GM12878 (cell line): ENCODE measurements around the gene COL23A1. TPM values are rescaled to one million over a fixed set of nuclear protein-coding genes. Genes with fewer than 3 reads are reported as not detected.

Source experiments
- ATAC-seq: fragments of 200-7000 bp; cut with Tn5 transposase; 3 replicates; pipeline ENCODE4 v1.9.1; 2020; ENCODE audit warnings: mild to moderate bottlenecking, moderate library complexity
- Bru-seq: library from RNA; stranded (reverse); fragments of 400-500 nt; gene quantifications from one replicate; lab custom pipeline; 2021; lab: Mats Ljungman, UMichigan
- BruChase-seq, 2 experiments: library from RNA; stranded (reverse); fragments of 400-500 nt; gene quantifications; one replicate each; lab custom pipeline; 2021; lab: Mats Ljungman, UMichigan
- BruUV-seq: library from RNA; stranded (reverse); fragments of 400-500 nt; replicated peaks from 2 replicates; lab custom pipeline; 2021; lab: Mats Ljungman, UMichigan
- CTCF ChIA-PET: fragments of 300-600 bp; sonication (Branson Sonifier 250); formaldehyde crosslinking; extraction: SDS; loops from one replicate; lab custom pipeline; 2021; ENCODE audit warnings: inconsistent platforms; lab: Yijun Ruan, JAX
- POLR2A ChIA-PET: fragments of 350-600 bp; formaldehyde crosslinking; extraction: SDS; loops from one replicate; lab custom pipeline; 2021; ENCODE audit warnings: inconsistent platforms; lab: Charles Lee
- RAD21 ChIA-PET: fragments of 300-600 bp; sonication (Branson Sonifier 250); formaldehyde crosslinking; loops from one replicate; lab custom pipeline; 2023; ENCODE audit warnings: antibody characterized with exemption; ENCODE audit not compliant: unreplicated experiment; lab: Charles Lee
- SMC1A ChIA-PET: fragments of 300-600 bp; sonication (Branson Sonifier 250); formaldehyde crosslinking; loops from one replicate; lab custom pipeline; 2023; ENCODE audit not compliant: unreplicated experiment, uncharacterized antibody; lab: Charles Lee
- DNase-seq: peaks from one replicate; pipeline ENCODE4 v3.0.0-alpha.2; 2011; ENCODE audit warnings: low read depth, low spot score
- FAIRE-seq: peaks from 3 replicates; lab custom pipeline; 2011; peaks lifted over from hg19 to GRCh38; lab: Jason Lieb, UNC
- H2AFZ ChIP-seq: 2 replicates; pipeline ENCODE4 v1.6.0; 2011; ENCODE audit warnings: low read depth, low read length, control low read depth; ENCODE audit not compliant: control insufficient read depth
- H3K27ac ChIP-seq: 2 replicates; pipeline ENCODE4 v1.5.1; 2011; ENCODE audit warnings: control low read depth; ENCODE audit not compliant: control insufficient read depth, insufficient read depth
- H3K27me3 ChIP-seq, 2 experiments: replicated peaks in 1 of 2; 2 replicates each; pipeline versions ENCODE4 v1.6.0 to v1.6.1; 2011; ENCODE audit warnings: low read length in 1 of 2; ENCODE audit not compliant: control insufficient read depth in 2 of 2, insufficient read depth in 2 of 2
- H3K36me3 ChIP-seq, 2 experiments: 2 replicates each; pipeline ENCODE4 v1.5.1; 2011; ENCODE audit warnings: low read length in 1 of 2; ENCODE audit not compliant: control insufficient read depth in 2 of 2, insufficient read depth in 2 of 2
- H3K4me1 ChIP-seq: 2 replicates; pipeline ENCODE4 v1.6.1; 2011; ENCODE audit warnings: mild to moderate bottlenecking, low read length, moderate library complexity, mixed read lengths; ENCODE audit not compliant: control insufficient read depth, insufficient read depth
- H3K4me2 ChIP-seq: 2 replicates; pipeline ENCODE4 v1.6.0; 2011; ENCODE audit warnings: control low read depth; ENCODE audit not compliant: control insufficient read depth, insufficient read depth
- H3K4me3 ChIP-seq: fragments of 200-600 bp; sonication (generic); 2 replicates; pipeline ENCODE4 v1.5.1; 2016
- H3K79me2 ChIP-seq: 2 replicates; pipeline ENCODE4 v1.6.0; 2011; ENCODE audit warnings: low read length; ENCODE audit not compliant: control insufficient read depth, insufficient read depth
- H3K9ac ChIP-seq: 2 replicates; pipeline ENCODE4 v1.8.0; 2011; ENCODE audit warnings: low read length, control low read depth, mixed read lengths; ENCODE audit not compliant: control insufficient read depth, insufficient read depth
- H3K9me3 ChIP-seq: replicated peaks from 3 replicates; pipeline ENCODE4 v1.5.1; 2011; ENCODE audit warnings: mild to moderate bottlenecking, low read length; ENCODE audit not compliant: control insufficient read depth, insufficient read depth
- H4K20me1 ChIP-seq: 2 replicates; pipeline ENCODE4 v1.6.0; 2011; ENCODE audit not compliant: control insufficient read depth, insufficient read depth
- CTCF ChIP-seq, 3 experiments: IDR thresholded peaks in 2 of 3; conservative IDR thresholded peaks in 1 of 3; 2 replicates each; pipeline ENCODE4 v1.5.1; 2011; ENCODE audit warnings: low read depth in 3 of 3, low read length in 3 of 3, mild to moderate bottlenecking in 3 of 3, control low read depth in 2 of 3, moderate library complexity in 2 of 3, inconsistent platforms in 1 of 3, mixed read lengths in 1 of 3; ENCODE audit not compliant: control insufficient read depth in 2 of 3, insufficient read depth in 1 of 3; ENCODE audit errors: extremely low read depth in 1 of 3
- HDAC6 ChIP-seq: fragments of 200-600 bp; sonication (generic); IDR thresholded peaks from one replicate; pipeline ENCODE4 v1.8.0; 2017; ENCODE audit warnings: antibody characterized with exemption; ENCODE audit not compliant: unreplicated experiment
- IKZF1 ChIP-seq: fragments of 450-650 bp; conservative IDR thresholded peaks from 2 replicates; pipeline ENCODE4 v1.6.1; 2017; ENCODE audit warnings: antibody characterized with exemption, mild to moderate bottlenecking
- POLR2AphosphoS2 ChIP-seq: IDR thresholded peaks from 2 replicates; pipeline ENCODE4 v1.6.1; 2011; ENCODE audit warnings: low read depth, mild to moderate bottlenecking, low read length, improper control_type of control experiment, moderate library complexity
- PRDM15 ChIP-seq: fragments of 450-650 bp; formaldehyde crosslinking; IDR thresholded peaks from 2 replicates; pipeline ENCODE4 v1.4.0; 2020; ENCODE audit warnings: mild to moderate bottlenecking, moderate library complexity
- RAD21 ChIP-seq: IDR thresholded peaks from 2 replicates; pipeline ENCODE4 v1.6.1; 2011; ENCODE audit warnings: mild to moderate bottlenecking, low read depth, low read length, moderate library complexity; ENCODE audit not compliant: insufficient read depth
- SMC3 ChIP-seq: IDR thresholded peaks from 2 replicates; pipeline ENCODE4 v1.6.1; 2011; ENCODE audit warnings: low read length, improper control_type of control experiment, borderline replicate concordance
- whole genome bisulfite sequencing: methylation state at CpG from one replicate; pipeline ENCODE4 v1.1.6; 2016; ENCODE audit warnings: low lambda C conversion rate; ENCODE audit not compliant: insufficient replicate concordance, insufficient coverage; ENCODE audit errors: missing lambda C conversion rate; 5-methylcytosine and 5-hydroxymethylcytosine counted together
- in situ Hi-C: fragments of 300-500 bp; cut with MboI; formaldehyde crosslinking; loops from 9 replicates; pipeline ENCODE4 v1.14.3; 2018; ENCODE audit warnings: mixed read lengths
- intact Hi-C: fragments of 100-400 bp; cut with micrococcal nuclease; formaldehyde crosslinking; loops from one replicate; pipeline ENCODE4 v1.14.2; 2022; ENCODE audit not compliant: unreplicated experiment
- long read RNA-seq, 2 experiments: library from polyadenylated mRNA; unstranded; transcript quantifications; one replicate each; pipeline ENCODE4 v2.0.0, GENCODE V29; 2019 to 2020
- polyA minus RNA-seq, 3 experiments: library from RNA; depleted of rRNA, polyadenylated mRNA; stranded (reverse); fragments of >200 nt; gene quantifications; 2 replicates each; pipeline ENCODE4 v1.2.3, GENCODE V29; 2011
- polyA plus RNA-seq, 11 experiments: library from polyadenylated mRNA; depleted of rRNA in 4 of 11; unstranded in 6 of 11; stranded (reverse) in 5 of 11; fragments of >200 nt; fragmentation: Nextera tagmentation in 4 of 11; fragmentation: Illumina TruSeq in 1 of 11; extraction: Ambion mirVana in 4 of 11; extraction: Trizol in 1 of 11; gene quantifications; 1 replicate in 1 of 11; 2 replicates in 10 of 11; pipeline versions ENCODE4 v1.2.1 to v1.2.3, GENCODE V29; 2011 to 2016; ENCODE audit warnings: inconsistent platforms in 2 of 11, missing spikeins in 2 of 11, low read depth in 1 of 11
- total RNA-seq, 4 experiments: library from RNA; depleted of rRNA in 3 of 4; stranded (reverse); fragments of >200 nt in 3 of 4; fragmentation: Illumina TruSeq in 1 of 4; extraction: Trizol in 1 of 4; gene quantifications; 2 replicates each; pipeline versions ENCODE4 v1.2.1 to v1.2.3, GENCODE V29; 2013 to 2021

COL23A1 gene
- total RNA-seq (2013; cell fraction: nucleolus; rRNA removed): not detected in 2 replicates
- 0.05 and 0.11 TPM in 2 replicates for total RNA-seq (2014; rRNA removed)
- total RNA-seq (2014; rRNA removed; fragmentation: Illumina TruSeq; extraction: Trizol): 0.05 TPM in 1 of 2 replicates, not detected in the other
- total RNA-seq (2021): 0.08 TPM in 1 of 2 replicates, not detected in the other
- not detected for polyA plus RNA-seq (2011; ENCODE audit: low read depth)
- not detected in 2 replicates for polyA plus RNA-seq (2011; rRNA removed)
- polyA plus RNA-seq (2011; cell fraction: cytosol; rRNA removed): not detected in 2 replicates
- 0.10 and 0.12 TPM in 2 replicates for polyA plus RNA-seq (2011; cell fraction: nucleus; rRNA removed)
- 0.08 TPM in 1 of 2 replicates, not detected in the other for polyA plus RNA-seq (2012)
- 0.03 TPM in 1 of 2 replicates, not detected in the other for polyA plus RNA-seq (2014; fragmentation: Illumina TruSeq; extraction: Trizol)
- not detected for polyA plus RNA-seq (2014; fragmentation: Nextera tagmentation; extraction: Ambion mirVana)
- 0.09 TPM in 1 of 2 replicates, not detected in the other for polyA plus RNA-seq (2014; rRNA removed)
- under 1 TPM; 0.07 to 0.83 TPM for polyA plus RNA-seq (2016; fragmentation: Nextera tagmentation; extraction: Ambion mirVana)
- polyA minus RNA-seq (2011; rRNA and poly(A)+ RNA removed): not detected in 2 replicates
- polyA minus RNA-seq (2011; cell fraction: cytosol; rRNA and poly(A)+ RNA removed): not detected in 2 replicates
- polyA minus RNA-seq (2011; cell fraction: nucleus; rRNA and poly(A)+ RNA removed): 0.12 and 0.29 TPM in 2 replicates
- Bru-seq, nascent RNA: percentile 24 among the genes with signal in this experiment
- BruChase-seq, experiment 1, labeled RNA remaining after a 6-hour chase: percentile 22 among the genes with signal in this experiment
- BruChase-seq, experiment 2, labeled RNA remaining after a 2-hour chase: percentile 20 among the genes with signal in this experiment
- long read RNA-seq, experiment 1, partial matches to known transcripts: 1 of 1 reads
- long read RNA-seq, experiment 1, other reads (novel, unspliced or antisense): 0 of 1 reads
- long read RNA-seq, experiment 2, partial matches to known transcripts: 0 of 1 reads
- long read RNA-seq, experiment 2, other reads (novel, unspliced or antisense): 1 of 1 reads

GRCh38 chr5:178590141-178590923 lies at the start of gene COL23A1:
COL23A1 (minus strand) TSS chr5:178590393.
- WGBS: 11% methylated on average over 59 of the region's 78 CpGs
- no peaks in the 10 kb centered on the region; the same call in 1 of the 3 replicates for H3K9me3 ChIP-seq
- no peaks in the 10 kb centered on the region for H3K79me2 ChIP-seq
- H3K36me3 ChIP-seq: no peaks in the 10 kb centered on the region
- H3K4me2 ChIP-seq: peak within 1 kb of the TSS; percentile 55; the same call in 1 of the 2 replicates
- intact Hi-C loops: no loop called here
- ChIA-PET RAD21 (no interaction called here), POLR2A (no interaction called here), SMC1A (no interaction called here), CTCF (no interaction called here)
- H3K4me3 ChIP-seq: 0 out of 2 replicates have a peak within 1 kb of the TSS, but pooled peaks have one; percentile 16
- 0 out of 2 replicates have a peak, but pooled peaks have one; percentile 6 for TF ChIP-seq RAD21
- TF ChIP-seq CTCF (IDR thresholded peaks at IDR 0.05 in 2 of 3, conservative IDR thresholded peaks at IDR 0.05 in 1 of 3; ENCODE audit: control insufficient read depth in 2 of 3, extremely low read depth in 1 of 3, insufficient read depth in 1 of 3, low read depth in 3 of 3, low read length in 3 of 3): peak; percentile 33 to 38 (median 38)
- TF ChIP-seq PRDM15 (CRISPR knock-in tag): no peak
- TF ChIP-seq SMC3: peak; percentile 33; the same call in 1 of the 2 replicates
- no peak for TF ChIP-seq POLR2AphosphoS2
- TF ChIP-seq HDAC6: peak; percentile 73
- TF ChIP-seq IKZF1: no peak
- FAIRE-seq (no peak), DNase-seq (no peak), ATAC-seq (peak; percentile 54)
- peaks cover 3% of the 10 kb centered on the region in 2 experiments; a peak in 1 of 4 replicates for H3K27me3 ChIP-seq
- H4K20me1 ChIP-seq: no peaks in the 10 kb centered on the region
- in situ Hi-C loops: no loop called here
- no peaks in the 10 kb centered on the region for H3K4me1 ChIP-seq
- no peak within 1 kb of the TSS for H3K27ac ChIP-seq
- H2AFZ ChIP-seq: no peak within 1 kb of the TSS
- no peak within 1 kb of the TSS for H3K9ac ChIP-seq
- no TSS peak for BruUV-seq
